HG02840 (cell line): ENCODE data around the gene DOK6.
"Not testable (repeated sequence)": the region's sequence is repeated elsewhere in the genome, so short reads cannot be mapped to it uniquely, and the experiment has no call there.

Source experiments
- ATAC-seq: cut with Tn5 transposase; IDR thresholded peaks from one replicate; pipeline ENCODE4 v1.9.1; 2021; ENCODE audit warnings: mild to moderate bottlenecking, moderate library complexity, moderate number of reproducible peaks; ENCODE audit not compliant: unreplicated experiment, low FRiP score

The DOK6 gene

GRCh38 chr18:69785466-69785865 lies 384.8 kb downstream of the DOK6 start:
- no peak for ATAC-seq

GRCh38 chr18:69786427-69786826 lies 385.7 kb downstream of the DOK6 start:
- ATAC-seq: no peak

GRCh38 chr18:69787825-69788547 lies 387.3 kb downstream of the DOK6 start:
- ATAC-seq: no peak

- no peak for ATAC-seq
Measured at GRCh38 chr18:69789794-69790193, 389.1 kb downstream of the DOK6 start.

GRCh38 chr18:69790649-69791048 lies 390.0 kb downstream of the DOK6 start:
- ATAC-seq: no peak

GRCh38 chr18:69795791-69796190 lies 395.1 kb downstream of the DOK6 start:
- no peak for ATAC-seq

- ATAC-seq: no peak
Measured at GRCh38 chr18:69804776-69805501, 404.3 kb downstream of the DOK6 start.

- no peak for ATAC-seq
Measured at GRCh38 chr18:69808399-69808798, 407.7 kb downstream of the DOK6 start.

GRCh38 chr18:69813559-69813958 lies 412.9 kb downstream of the DOK6 start:
- ATAC-seq: no peak

- no peak for ATAC-seq
Measured at GRCh38 chr18:69814861-69815385, 414.2 kb downstream of the DOK6 start.

GRCh38 chr18:69817335-69817940 lies 416.8 kb downstream of the DOK6 start:
- no peak for ATAC-seq

GRCh38 chr18:69819460-69819859 lies 418.8 kb downstream of the DOK6 start:
- no peak for ATAC-seq

GRCh38 chr18:69820538-69820937 lies 419.9 kb downstream of the DOK6 start:
- no peak for ATAC-seq

- no peak for ATAC-seq
Measured at GRCh38 chr18:69830189-69830588, 429.5 kb downstream of the DOK6 start.

GRCh38 chr18:69834980-69835379 lies 434.3 kb downstream of the DOK6 start:
- not testable (repeated sequence) for ATAC-seq

- ATAC-seq: no peak
Measured at GRCh38 chr18:69838003-69838402, 437.3 kb downstream of the DOK6 start.

- ATAC-seq: no peak
Measured at GRCh38 chr18:69838620-69839411, 438.1 kb downstream of the DOK6 start.

GRCh38 chr18:69839497-69839896 lies 438.8 kb downstream of the DOK6 start:
- no peak for ATAC-seq

- no peak for ATAC-seq
Measured at GRCh38 chr18:69840001-69840400, 439.3 kb downstream of the DOK6 start.

- no peak for ATAC-seq
Measured at GRCh38 chr18:69840445-69840844, 439.8 kb downstream of the DOK6 start.

GRCh38 chr18:69841117-69841516 lies 440.4 kb downstream of the DOK6 start:
- no peak for ATAC-seq
